Prostate gland (tissue), 2 donors: Measurements from ENCODE around the gene FGF7. TPM values are rescaled to one million over a fixed set of nuclear protein-coding genes. Genes with fewer than 3 reads are reported as not detected.

ENCODE experiments used
- DNase-seq: peaks from one replicate; pipeline ENCODE4 v3.0.0-alpha.2; 2019; ENCODE audit warnings: low spot score
- H3K27ac ChIP-seq, 2 donors: fragments of 200-600 bp; sonication (generic); 2 replicates each; pipeline ENCODE4 v1.5.1; 2017 to 2019
- H3K27me3 ChIP-seq: fragments of 200-600 bp; sonication (generic); replicated peaks from 2 replicates; pipeline ENCODE4 v1.5.1; 2019; ENCODE audit not compliant: insufficient read depth
- H3K36me3 ChIP-seq, 2 donors: fragments of 200-600 bp; sonication (generic); 1 replicate in 1 of 2; 2 replicates in 1 of 2; pipeline versions ENCODE4 v1.5.1 to v1.8.1; 2017 to 2019
- H3K4me1 ChIP-seq: fragments of 200-600 bp; sonication (generic); replicated peaks from 2 replicates; pipeline ENCODE4 v1.5.1; 2019
- H3K4me3 ChIP-seq, 2 donors: fragments of 200-600 bp; sonication (generic); 2 replicates each; pipeline ENCODE4 v1.5.1; 2017 to 2019
- H3K9me3 ChIP-seq: fragments of 200-600 bp; sonication (generic); 2 replicates; pipeline ENCODE4 v1.5.1; 2017
- POLR2A ChIP-seq: fragments of 450-650 bp; IDR thresholded peaks from one replicate; pipeline ENCODE4 v1.6.1; 2016; ENCODE audit warnings: antibody characterized with exemption, mild to moderate bottlenecking
- POLR2AphosphoS5 ChIP-seq: sonication (generic); formaldehyde crosslinking; IDR thresholded peaks from one replicate; pipeline ENCODE4 v1.6.1; 2017; ENCODE audit warnings: antibody characterized with exemption
- WGBS: methylation state at CpG from one replicate; pipeline ENCODE4 v1.1.5; 2018; 5-methylcytosine and 5-hydroxymethylcytosine counted together
- intact Hi-C: fragments of 100-400 bp; cut with DNase I; formaldehyde crosslinking; loops from one replicate; pipeline ENCODE4 v1.14.2; 2022
- total RNA-seq, 2 donors: library from RNA; depleted of rRNA; stranded (reverse); fragments of >200 nt; gene quantifications; one replicate each; pipeline ENCODE4 v1.1.0, GENCODE V29; 2016
- TF ChIP-seq, protein P1 (sequence below), 4 experiments: fragments of 200-600 bp in 2 of 4; fragments of 450-650 bp in 2 of 4; sonication (generic) in 2 of 4; IDR thresholded peaks; 1 replicate in 3 of 4; 2 replicates in 1 of 4; pipeline ENCODE4 v1.5.1; 2016 to 2019; ENCODE audit warnings: antibody characterized with exemption in 4 of 4, mild to moderate bottlenecking in 2 of 4, moderate library complexity in 2 of 4

FGF7 gene
- total RNA-seq, 2 donors from 2014 or later: 8.9 to 11.5 TPM

DNA sequence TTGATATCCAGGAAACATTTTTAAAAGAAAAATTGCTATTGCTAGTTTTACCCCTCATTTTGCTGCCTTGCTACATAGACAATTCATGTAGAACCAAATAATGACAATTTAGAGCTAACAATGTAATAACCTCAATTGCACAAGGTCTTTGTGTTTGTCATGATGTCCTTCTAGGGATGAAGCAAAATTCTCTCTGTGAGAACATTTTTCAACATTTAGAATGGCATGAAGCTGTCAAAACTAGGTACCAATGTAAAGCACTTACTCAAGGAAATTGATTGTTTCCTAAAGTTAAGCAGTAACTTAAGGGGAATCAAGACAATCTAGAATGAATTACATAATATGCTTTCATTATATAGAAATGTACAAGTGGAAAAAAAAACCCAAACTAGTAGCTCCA, 7.9 kb upstream of the FGF7 start:
- no peaks in the 10 kb centered on the region for H3K4me1 ChIP-seq
- no peak for DNase-seq
- H3K36me3 ChIP-seq: no peaks in the 10 kb centered on the region
- intact Hi-C loops: loop anchor here (10.0 kb wide), 1 partner anchor 730 kb away; no protein-coding TSS in a partner anchor
- H3K27ac ChIP-seq: no peak overlapping the region
- no peaks in the 10 kb centered on the region for H3K27me3 ChIP-seq
- no peaks in the 10 kb centered on the region for H3K9me3 ChIP-seq
- TF ChIP-seq, protein P1, sequence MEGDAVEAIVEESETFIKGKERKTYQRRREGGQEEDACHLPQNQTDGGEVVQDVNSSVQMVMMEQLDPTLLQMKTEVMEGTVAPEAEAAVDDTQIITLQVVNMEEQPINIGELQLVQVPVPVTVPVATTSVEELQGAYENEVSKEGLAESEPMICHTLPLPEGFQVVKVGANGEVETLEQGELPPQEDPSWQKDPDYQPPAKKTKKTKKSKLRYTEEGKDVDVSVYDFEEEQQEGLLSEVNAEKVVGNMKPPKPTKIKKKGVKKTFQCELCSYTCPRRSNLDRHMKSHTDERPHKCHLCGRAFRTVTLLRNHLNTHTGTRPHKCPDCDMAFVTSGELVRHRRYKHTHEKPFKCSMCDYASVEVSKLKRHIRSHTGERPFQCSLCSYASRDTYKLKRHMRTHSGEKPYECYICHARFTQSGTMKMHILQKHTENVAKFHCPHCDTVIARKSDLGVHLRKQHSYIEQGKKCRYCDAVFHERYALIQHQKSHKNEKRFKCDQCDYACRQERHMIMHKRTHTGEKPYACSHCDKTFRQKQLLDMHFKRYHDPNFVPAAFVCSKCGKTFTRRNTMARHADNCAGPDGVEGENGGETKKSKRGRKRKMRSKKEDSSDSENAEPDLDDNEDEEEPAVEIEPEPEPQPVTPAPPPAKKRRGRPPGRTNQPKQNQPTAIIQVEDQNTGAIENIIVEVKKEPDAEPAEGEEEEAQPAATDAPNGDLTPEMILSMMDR (IDR thresholded peaks at IDR 0.05): no peak
- TF ChIP-seq POLR2AphosphoS5: no peak
- no peak overlapping the region for H3K4me3 ChIP-seq

GRCh38 chr15:49415638-49416037, 7.4 kb upstream of the FGF7 start:
- H3K27me3 ChIP-seq: no peaks in the 10 kb centered on the region
- no peaks in the 10 kb centered on the region for H3K36me3 ChIP-seq
- no peak for DNase-seq
- TF ChIP-seq POLR2A (no peak), POLR2AphosphoS5 (no peak)
- TF ChIP-seq, protein P1 (IDR thresholded peaks at IDR 0.05): no peak
- H3K4me1 ChIP-seq: no peaks in the 10 kb centered on the region
- 38% methylated on average over 1 of the region's 1 CpG for WGBS
- no peaks in the 10 kb centered on the region for H3K9me3 ChIP-seq
- no peak overlapping the region for H3K4me3 ChIP-seq
- intact Hi-C loops: loop anchor here (10.0 kb wide), 1 partner anchor 729 kb away; no protein-coding TSS in a partner anchor
- no peak overlapping the region for H3K27ac ChIP-seq

DNA sequence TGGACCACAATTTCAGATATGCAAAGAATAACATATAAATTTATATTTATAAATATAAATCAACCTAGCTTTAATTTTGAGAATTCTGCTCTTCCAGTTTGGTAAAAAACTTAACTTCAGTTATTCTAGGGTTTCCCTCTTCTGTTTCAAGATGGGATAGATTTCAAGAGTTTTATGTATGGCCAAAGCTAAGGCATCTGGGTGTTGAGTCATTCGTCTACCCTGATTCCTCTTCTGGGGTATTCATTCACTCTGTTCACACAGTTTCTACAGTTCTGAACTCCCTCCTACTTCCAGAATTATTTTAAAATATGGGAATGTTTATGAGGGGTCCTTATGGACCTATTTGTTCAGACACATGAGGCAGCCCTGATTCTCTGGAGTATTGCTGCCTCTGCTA, 4.2 kb upstream of the FGF7 start:
- intact Hi-C loops: loop anchor here (10.0 kb wide), 1 partner anchor 726 kb away; no protein-coding TSS in a partner anchor
- WGBS: 89% methylated on average over 1 of the region's 1 CpG

GRCh38 chr15:49421991-49422390, 1.1 kb upstream of the FGF7 start:
- Histone ChIP-seq H3K9me3 (no peaks in the 10 kb centered on the region), H3K27me3 (no peaks in the 10 kb centered on the region), H3K36me3 (no peaks in the 10 kb centered on the region), H3K4me3 (no peak overlapping the region), H3K4me1 (no peaks in the 10 kb centered on the region), H3K27ac (no peak overlapping the region)
- WGBS: 30% methylated on average over 9 of the region's 9 CpGs
- intact Hi-C loops: loop anchor here (2.0 to 10.0 kb wide), 4 partner anchors 53 to 480 kb away; partner anchors contain the start of gene SECISBP2L
- TF ChIP-seq POLR2A (no peak), POLR2AphosphoS5 (peak; percentile 6)
- TF ChIP-seq, protein P1 (IDR thresholded peaks at IDR 0.05): peak; percentile 44 to 89 (median 61)
- DNase-seq: no peak

More for the DNA sequence above, 4.2 kb upstream of the FGF7 start:
- Histone ChIP-seq H3K27me3 (no peaks in the 10 kb centered on the region), H3K36me3 (no peaks in the 10 kb centered on the region), H3K27ac (no peak overlapping the region), H3K4me1 (no peaks in the 10 kb centered on the region), H3K4me3 (no peak overlapping the region), H3K9me3 (no peaks in the 10 kb centered on the region)
- TF ChIP-seq POLR2A (no peak), POLR2AphosphoS5 (no peak)
- TF ChIP-seq, protein P1 (IDR thresholded peaks at IDR 0.05): no peak
- DNase-seq: no peak

GRCh38 chr15:49423901-49424550, 984 bp downstream of the FGF7 start:
- H3K4me3 ChIP-seq: peak overlapping the region; percentile 16 to 21
- H3K27ac ChIP-seq: peak overlapping the region; percentile 42 to 54
- no peak for DNase-seq
- no peak for TF ChIP-seq POLR2AphosphoS5
- 55% methylated on average over 6 of the region's 6 CpGs for WGBS
- H3K36me3 ChIP-seq: no peaks in the 10 kb centered on the region
- H3K9me3 ChIP-seq: no peaks in the 10 kb centered on the region
- intact Hi-C loops: loop anchor here (2.0 to 10.0 kb wide), 4 partner anchors 51 to 478 kb away; partner anchors contain the start of gene SECISBP2L
- no peaks in the 10 kb centered on the region for H3K27me3 ChIP-seq
- H3K4me1 ChIP-seq: no peaks in the 10 kb centered on the region
